NCI-H2227 treated with DMSO at 0.1 percent for 48 hours (cell line): ENCODE results near the gene IDUA.
"Not testable (repeated sequence)": the region's sequence is repeated elsewhere in the genome, so short reads cannot be mapped to it uniquely, and the experiment has no call there.

Experiments used
- DNase-seq: peaks from one replicate; lab custom pipeline; 2025; lab: John Stamatoyannopoulos, UW

Gene IDUA

DNA sequence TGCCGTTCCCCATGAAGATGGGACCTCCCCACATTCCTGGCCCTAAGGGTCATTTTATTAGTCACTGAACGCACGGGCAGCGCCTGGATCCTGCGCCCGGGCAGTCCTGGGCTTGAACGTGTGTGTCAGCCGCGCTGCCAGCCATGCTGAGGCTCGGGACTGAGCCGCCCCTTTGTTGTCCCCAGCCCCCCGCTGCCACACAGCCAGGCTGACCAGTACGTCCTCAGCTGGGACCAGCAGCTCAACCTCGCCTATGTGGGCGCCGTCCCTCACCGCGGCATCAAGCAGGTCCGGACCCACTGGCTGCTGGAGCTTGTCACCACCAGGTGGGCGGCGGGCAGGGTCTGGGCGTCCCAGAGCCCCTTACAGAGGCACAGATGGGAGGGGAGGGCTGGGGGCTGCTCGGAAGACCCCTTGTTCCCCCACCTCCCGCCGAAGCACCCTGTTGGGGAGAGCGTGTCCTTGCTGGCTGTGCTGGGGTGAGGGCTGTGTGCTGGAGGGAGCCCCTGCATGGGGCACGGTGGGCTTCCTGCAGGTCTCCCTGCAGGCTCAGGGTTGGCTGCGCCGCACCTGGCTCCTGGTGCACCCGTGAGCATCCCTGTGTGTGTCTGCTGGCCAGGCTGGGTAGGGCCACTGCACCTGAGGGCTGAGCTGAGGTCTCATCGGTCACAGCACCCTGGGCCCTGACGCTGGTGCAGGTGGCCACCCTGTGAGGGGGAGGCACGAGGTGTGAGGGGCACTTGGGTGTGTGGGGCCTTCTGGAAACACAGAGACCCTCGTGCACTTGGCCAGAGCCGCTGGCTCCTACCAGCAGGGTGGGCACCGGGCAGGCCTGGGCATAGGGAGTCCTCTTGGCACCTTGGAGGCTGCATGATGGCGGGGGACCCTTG lies 1.0 kb downstream of the IDUA start:
- no peak for DNase-seq

DNA sequence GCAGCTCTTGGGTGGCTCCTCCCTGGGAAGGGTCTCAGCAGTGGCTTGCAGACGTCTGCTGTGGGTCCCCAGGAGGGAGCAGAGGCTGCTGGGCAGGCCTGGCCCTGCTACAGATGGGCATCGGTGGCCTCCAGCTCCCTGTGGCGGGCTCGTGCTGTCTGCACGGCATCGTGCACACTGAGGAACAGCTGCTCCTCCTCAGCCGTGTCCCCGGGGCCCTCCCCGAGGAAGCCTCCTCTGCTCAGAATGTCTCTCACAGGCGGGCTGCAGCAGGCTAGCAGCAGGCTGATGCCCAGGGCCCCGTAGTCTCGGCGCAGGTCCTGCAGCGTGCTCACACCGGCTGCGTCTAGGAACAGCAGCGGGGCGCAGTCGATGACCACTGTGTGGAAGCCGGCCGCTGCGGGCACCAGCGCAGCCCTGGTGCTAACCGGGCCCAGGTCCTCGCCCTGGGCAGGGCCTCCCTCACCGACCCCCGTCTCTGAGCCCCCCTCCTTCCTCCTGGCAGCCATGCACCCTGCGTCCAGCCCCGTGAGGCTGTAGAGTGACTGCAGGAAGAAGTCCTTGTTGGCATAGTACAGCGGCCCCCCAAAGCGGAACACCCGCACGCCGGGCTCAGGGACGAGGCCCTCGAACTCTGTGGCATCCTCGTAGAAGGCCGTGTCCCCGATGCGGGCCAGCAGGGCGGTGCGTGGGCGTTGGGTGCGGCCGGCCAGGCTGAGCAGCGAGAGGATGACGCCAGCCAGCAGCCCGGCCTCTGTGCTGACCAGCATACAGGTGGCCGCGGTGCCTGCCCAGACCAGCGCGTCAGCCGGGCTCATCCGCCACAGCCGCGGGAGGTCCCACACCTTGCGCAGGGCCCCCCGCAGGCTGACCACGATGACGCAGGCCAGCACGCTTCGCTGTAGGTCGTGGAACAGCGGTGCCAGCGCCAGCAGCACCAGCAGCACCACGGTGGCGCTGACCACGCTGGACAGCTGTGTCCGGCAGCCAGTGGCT lies 2.2 kb downstream of the IDUA start:
- DNase-seq: no peak

DNA sequence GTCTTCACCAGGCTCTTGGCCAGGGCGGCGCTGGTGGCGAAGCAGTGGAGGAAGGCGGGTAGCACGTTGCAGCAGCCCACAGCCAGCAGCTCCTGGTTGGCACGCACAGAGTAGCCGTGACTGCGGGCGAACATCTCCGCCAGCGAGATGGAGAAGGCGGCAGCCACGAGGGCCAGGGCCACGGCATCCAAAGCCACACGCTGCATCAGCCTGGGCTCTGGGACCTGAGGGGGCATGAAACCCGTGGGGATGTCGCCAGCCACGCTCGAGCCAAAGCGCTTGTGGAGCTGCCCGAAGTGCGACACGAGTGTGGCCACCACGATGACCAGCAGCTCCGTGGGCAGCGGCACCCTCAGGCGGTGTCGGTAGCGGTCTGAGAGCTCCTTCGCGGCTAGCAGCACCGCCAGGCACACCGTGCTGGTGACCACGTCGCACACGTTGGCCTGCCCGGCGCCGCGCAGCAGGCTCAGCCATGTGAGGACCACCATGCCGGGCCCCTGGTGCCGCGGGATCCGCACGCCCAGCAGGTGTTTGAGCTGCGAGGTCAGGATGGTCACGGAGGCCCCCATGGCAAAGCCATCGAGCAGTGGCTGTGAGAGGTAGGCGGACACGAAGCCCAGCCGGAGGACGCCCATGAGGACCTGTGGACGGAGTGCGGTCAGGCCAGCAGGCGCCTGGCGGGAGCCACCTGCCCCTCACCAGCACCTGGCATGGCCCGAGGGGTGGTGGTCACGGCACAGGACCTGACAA lies 3.1 kb downstream of the IDUA start:
- DNase-seq: no peak

DNA sequence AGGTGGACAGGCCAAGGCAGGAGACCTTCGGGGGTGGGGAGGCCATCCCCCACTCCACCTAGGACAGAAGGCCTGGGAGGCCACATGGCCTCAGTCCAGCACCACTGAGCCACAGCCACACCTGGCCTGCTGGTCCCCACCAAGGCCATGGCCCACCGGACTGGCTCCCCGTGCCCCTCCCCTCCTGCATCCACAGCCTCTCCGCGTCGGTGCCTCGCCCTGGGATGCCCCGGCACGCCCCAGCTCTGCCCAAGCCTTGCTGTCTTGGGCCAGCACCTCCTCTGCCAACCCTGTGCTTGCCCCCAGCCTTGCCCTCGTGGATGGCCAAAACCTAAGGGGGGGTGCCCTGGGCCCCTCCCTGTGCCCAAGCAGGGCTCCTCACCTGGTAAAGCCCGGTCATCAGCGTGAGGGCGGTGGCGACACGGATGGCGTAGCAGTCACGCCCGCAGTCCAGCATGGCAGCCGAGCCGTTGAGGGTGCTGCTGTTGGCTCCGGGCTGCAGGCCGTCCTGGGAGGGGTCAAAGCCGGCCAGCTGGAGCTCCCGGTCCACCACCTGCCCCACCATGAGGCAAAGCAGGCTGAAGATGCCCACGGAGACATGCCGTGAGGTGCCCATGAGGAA lies 4.0 kb downstream of the IDUA start:
- no peak for DNase-seq

DNA sequence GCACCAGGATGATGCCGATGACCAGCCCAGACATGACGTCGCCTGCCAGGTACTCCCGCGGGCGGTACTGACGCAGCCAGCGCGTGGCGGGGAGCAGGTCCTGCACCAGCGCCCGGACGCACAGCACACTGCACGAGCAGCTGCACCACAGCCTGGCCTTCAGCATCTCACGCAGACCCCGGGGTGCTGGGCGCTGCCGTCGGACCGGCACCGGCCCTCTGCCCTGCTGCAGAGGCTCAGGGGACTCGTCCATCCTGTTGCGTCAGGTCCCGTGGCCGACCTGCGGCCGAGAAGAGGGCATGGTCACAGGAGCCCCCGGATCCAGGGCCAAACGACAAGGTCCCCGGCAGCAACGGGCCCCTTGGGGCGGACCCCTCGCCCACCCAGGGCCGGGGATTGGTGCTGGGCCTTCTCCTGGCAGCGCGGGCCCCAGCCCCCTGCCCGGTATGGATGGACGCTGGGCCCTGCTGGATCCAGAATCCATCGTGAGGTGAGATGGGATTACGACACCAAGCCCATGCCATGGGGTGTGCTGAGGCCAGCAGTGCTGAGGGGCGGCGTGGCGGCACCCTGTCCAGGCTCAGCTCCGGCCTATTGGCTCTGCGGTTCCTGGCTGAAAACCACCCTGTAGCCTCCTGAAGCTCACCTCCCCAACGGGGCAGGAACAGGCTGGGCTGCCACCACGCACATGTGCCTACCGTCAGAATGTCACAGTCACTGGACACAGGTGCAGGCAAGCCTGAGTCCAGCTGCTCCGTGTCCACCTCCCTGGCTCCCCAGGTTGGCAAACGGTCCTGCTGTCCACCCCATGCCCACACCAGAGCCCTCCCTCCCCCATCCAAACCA lies 4.8 kb downstream of the IDUA start:
- DNase-seq: no peak

DNA sequence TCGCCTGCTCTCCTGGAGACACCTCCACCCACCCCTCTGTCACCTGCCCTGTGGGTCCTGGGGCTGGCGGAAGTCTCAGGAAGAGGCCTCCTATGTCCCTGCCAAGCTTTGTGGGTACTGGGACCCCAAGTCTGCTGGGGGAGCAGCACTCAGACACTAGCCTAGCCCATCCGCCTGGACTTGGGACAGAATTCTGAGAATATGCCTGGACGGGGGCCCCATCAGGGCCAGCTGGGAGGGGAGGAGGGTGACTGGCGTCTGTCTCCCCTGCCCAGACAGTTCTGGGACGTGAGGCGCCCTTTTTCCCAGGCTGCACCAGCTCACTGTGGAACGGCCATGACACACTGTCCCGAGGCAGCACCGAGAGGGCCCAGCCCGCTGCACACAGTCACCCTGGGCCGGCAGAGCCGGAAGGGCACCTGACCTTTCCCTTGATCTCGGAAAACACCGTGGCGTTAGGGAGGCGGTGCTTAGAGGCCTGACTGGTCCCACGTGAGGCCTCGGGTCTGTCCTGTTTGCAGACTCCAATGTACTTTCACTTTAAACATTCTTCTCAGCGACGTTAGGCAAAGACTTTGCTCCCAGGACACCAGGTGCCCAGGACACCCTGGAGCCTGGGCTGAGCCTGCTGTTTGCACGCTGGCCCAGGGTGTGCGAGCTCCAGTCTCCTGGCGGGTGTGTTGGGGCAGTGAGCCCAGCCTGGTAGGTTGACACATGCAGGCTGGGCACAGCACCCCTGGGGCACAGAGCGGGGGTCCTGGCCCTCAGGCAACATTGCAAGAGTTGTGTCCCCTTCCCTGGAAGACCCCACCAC lies 5.7 kb downstream of the IDUA start:
- DNase-seq: no peak

DNA sequence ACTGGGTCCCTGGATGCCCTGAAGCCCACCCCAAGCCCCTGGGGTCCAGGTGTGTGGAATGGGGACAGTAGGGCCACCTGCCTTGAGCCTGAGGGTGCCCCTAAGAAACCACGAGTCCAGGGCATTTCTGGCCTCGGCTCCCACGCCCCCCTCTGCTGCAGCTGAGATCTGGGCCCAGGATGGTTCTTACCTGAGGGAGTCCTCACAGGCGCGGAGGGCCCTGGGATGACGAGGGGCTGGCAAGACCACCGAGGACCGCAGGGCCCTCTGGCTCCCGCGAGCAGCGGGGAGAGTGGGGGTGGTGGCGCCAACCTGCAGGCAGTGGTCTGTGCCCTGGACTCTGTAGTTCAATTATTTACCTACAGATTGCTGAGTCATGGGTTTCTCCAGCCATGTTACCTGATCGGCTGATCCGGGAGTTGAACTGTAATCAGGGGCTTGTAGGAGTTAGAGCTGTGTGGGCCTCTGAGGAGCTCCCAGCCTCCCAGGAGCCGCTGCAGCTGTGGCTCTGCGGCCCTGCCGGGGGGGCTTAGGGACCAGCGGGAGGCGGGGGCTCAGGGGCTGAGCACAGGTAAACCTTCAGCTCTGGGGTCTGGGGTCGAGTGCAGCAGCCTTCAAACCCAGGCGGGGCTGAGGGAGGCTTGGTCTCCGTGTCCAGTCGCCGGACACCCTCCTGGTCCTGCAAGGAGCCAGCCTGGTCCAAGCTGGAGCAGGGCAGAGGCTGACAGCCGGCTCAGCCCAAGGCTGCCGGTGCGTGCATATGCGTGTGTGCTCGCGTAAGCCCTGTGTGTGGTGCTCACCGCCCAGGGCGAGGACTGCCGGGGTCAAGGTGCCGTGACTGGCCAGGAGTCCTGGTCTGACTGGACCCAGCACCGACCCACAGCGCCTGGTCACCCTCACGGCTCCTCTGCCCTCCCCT lies 6.5 kb downstream of the IDUA start, which contains the start of gene SLC26A1:
Gene SLC26A1, minus strand, starts transcription at position 294 of the 919 bp plus-strand sequence. CDS start 1,701 bp downstream, outside the sequence.
- no peak for DNase-seq

DNA sequence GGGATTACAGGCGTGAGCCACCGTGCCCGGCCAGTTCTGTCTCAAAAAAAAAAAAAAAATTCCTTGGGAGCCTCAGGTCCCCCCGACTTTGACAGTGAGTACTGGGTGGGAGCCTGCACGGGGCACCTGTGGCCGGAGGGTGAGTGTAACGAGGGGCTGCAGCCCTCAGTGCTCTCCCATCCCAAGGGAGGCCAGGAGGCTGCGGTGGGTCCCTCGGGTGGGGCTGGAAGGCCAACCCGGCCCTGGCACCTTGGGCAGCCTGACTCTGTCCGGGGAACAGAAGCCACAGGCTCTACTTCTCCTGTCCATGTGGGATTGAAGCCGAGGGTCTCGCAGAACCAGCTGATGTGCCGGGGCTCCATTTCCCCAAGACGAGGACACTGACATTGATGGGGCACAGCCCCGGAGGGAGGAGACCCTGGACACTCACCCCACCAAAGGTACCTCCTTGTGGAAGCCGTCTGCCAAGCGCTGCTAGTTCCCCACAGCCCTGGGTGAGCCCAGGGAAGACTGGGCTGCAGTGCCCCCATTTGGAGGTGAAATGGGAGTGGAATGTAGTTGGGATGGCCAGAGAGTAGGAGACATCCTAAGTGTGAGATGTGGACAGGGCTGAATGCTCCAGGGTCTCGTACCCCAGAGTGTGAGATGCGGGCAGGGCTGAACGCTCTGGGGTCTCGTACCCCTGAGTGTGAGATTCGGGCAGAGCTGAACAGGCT lies 8.6 kb downstream of the IDUA start:
- DNase-seq: no peak

DNA sequence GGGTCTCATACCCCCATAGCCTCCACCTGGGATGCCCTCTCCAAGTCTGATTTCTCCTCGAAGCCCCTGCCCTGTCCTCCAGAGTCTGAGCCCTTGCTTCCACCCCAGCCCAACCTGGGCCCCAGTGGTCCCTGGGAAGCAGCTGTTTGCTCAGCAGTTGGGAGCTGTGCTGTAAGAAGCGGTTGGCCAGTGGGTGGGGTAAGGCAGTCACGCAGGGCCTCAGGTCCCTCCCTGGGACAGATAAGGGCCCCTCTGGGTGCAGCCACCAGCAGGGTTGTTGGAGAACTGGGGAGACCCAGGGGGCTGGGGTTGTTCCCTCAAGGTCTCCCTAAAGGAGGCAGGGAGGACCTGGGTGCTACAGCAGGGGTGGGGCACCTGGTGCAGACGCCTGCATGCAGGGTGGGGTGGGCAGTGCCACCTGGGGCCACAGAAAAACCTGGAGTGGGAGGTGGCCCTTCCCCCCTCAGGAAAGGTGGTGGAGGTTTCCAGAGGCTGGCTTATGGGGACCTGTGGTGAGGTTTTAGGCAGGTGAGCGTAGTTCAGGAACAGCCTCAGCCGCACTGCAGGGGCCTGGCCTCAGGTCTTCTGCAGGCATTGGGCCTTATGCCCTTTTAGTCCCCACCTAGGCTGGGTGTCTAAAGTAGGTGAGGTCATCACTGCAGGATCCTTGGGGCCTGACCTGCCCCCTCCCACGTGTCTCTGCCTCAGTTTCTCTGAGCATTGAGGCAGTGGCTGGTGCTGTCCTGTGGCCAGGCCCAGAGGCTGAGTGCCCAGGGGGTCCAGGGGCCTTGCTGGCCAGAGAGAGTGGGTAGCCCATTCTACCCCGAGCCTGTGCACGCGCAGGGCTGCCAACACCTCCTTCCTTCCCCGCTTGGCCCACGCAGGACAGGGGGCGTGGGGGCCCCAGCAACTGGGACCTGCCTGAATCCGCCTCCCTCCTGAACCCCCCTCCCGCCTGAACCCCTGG lies 9.5 kb downstream of the IDUA start:
- no peak for DNase-seq

DNA sequence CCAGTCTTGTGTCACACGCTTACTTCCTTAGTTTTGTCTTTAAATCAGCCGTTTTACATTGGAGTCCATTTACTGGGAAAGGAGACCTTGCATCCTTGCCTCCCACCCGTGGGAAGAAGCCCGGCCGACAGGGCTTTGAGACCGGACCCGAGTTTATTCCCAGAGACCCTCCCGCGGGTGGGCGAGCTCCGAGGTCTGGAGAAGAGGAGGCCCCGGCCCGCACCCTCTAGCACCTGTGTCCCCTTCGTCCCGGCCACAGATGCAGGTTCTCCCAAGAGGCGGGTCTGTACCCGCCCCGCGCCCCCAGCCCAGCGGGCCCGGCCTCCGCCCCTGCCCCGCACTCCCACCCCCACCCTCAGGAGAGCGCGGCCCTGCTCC lies 10.1 kb downstream of the IDUA start:
- no peak for DNase-seq

DNA sequence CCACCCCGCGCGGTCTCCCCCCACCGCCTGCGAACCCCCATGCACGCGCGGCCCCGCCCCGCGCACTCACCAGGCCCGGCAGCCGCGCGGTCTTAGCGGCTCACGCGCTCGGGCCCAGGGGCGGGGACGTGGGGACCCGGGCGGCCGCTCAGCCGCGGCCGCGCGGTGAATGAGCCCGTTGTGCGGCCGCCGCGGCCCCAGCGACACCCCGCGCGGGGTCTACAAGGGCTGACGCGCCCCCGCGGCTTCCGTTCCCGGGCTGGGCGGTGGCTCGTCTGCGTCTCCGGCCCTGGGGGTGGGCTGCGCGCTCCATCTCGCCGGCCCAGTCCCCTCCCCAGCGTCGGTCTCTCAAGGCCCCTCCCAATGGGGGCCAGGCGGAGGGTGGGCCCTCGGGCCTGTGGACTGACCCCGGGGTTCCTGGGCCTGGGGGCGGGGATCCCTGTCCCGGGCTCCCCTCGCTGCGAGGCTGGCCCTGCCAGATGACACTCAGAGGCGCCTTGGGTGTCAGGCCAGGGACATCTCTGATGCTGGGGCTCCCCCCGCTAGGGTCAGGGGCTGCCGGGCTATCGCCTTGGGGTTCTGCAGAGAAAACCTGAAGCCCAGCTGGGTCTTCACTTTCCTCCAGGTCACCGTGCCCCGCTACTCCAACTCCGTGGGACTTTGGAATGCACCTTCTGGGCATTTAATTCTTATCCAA lies 10.7 kb downstream of the IDUA start:
- no peak for DNase-seq

DNA sequence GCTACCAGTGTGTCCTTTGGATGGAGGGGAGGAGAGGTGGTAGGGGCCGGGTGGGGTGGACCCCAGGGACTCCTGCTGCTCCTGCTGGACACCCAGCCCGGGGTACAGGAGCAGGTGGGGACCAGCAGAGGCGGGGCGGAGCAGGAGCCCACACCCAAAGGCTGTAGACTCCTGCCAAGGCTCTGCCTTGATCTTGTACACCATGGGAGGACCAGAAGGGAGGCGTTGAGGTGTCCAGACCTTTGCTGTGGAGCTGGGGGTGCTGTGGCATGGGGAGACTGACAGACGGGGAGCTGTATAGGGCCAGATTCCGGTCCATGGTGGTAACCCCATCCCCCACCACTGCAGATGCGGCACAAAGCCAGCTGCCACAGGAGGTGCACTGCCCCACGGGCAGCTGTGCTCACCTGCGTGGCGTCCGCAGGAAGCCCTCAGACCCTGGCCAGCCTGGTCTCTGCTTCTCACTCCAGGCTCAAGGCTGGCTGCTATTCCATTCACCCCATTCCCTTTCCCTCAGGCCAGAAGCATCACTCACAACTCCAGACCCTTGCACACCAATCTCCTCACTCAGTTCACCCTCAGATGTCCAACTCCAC lies 11.3 kb downstream of the IDUA start:
- DNase-seq: no peak

DNA sequence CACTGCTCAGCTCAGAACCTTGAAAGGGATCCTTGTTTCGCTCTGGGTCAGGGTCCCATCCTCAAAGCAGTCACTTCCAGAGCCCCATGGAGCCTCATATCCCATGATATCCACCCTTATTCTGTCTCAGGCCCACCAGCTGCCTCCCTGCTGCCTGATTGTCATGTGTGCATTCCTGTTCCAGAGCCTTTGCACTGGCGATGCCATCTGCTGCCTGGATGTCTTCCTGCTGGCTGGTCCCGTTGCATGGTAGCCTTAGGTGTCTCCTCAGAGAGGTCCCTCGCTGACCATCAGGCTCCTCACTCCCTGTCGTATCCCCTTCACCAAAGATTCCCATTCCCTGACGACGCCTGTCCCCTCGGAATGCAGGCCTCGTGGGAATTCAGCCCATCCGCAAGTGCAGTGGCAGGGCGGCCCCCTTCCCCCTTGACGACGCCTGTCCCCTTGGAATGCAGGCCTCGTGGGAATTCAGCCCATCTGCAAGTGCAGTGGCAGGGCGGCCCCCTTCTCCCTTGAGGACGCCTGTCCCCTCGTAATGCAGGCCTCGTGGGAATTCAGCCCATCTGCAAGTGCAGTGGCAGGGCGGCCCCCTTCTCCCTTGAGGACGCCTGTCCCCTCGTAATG lies 12.5 kb downstream of the IDUA start:
- DNase-seq: not testable (repeated sequence)

DNA sequence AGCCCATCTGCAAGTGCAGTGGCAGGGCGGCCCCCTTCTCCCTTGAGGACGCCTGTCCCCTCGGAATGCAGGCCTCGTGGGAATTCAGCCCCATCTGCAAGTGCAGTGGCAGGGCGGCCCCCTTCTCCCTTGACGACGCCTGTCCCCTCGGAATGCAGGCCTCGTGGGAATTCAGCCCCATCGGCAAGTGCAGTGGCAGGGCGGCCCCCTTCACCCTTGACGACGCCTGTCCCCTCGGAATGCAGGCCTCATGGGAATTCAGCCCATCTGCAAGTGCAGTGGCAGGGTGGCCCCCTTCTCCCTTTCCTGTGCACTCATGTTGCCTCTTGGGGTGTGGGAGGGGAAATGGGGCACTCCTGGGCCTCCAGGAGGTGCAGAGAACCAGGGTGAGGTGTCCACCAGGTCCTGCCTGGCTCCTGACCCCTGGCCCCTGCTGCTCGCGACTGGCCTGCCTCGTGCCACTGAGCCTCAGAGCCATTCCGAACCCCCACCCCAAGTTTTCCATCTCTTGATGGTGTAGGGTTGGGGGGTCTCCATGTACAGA lies 13.1 kb downstream of the IDUA start:
- no peak for DNase-seq

DNA sequence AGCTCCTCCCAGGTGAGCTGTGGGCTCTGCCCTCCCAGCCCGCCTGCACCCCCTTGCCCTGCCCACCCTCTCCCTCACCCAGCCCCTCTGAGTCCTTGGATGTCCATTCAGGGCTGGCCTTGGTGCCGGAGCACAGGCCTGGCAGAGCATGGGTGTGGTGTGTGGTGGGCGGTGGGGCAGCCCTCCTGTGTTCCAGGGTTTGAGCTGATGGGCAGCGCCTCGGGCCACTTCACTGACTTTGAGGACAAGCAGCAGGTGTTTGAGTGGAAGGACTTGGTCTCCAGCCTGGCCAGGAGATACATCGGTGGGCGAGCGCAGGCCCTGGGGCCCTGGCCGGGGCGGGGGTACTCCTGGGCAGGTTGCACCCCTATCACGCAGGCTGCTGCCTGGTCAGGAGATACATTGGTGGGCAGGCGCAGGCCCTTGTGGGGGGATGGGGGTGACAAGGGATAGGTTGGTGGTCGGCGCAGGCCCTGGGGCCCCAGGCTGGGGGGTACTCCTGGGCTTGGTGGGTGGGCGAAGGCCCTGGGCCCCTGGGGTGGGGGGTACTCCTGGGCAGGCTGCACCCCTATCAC lies 13.9 kb downstream of the IDUA start:
- DNase-seq: no peak
